Adrenal gland (tissue), 12 donors: ENCODE results near the gene DHRS7B. TPM values are rescaled to one million over a fixed set of nuclear protein-coding genes. Genes with fewer than 3 reads are reported as not detected.

ENCODE experiments used
- DNase-seq, 7 donors: peaks; one replicate each; pipeline ENCODE4 v3.0.0-alpha.2; 2019 to 2020
- H3K27ac ChIP-seq, 5 donors: fragments of 200-600 bp; sonication (generic) in 4 of 5; 1 replicate in 3 of 5; 2 replicates in 2 of 5; pipeline versions ENCODE4 v1.5.1 to v1.8.0; 2016 to 2020; ENCODE audit warnings: mild to moderate bottlenecking in 1 of 5
- H3K27me3 ChIP-seq: fragments of 200-600 bp; 2 replicates; pipeline ENCODE4 v1.8.0; 2021
- H3K36me3 ChIP-seq, 2 donors: fragments of 200-600 bp; replicated peaks in 1 of 2; 1 replicate in 1 of 2; 2 replicates in 1 of 2; pipeline versions ENCODE4 v1.5.1 to v1.8.0; 2018 to 2022
- H3K4me1 ChIP-seq, 2 donors: fragments of 200-600 bp; replicated peaks in 1 of 2; 1 replicate in 1 of 2; 2 replicates in 1 of 2; pipeline versions ENCODE4 v1.5.1 to v1.8.0; 2018 to 2021
- H3K4me3 ChIP-seq, 4 donors: fragments of 200-600 bp; sonication (generic) in 3 of 4; one replicate each; pipeline ENCODE4 v1.5.1; 2016 to 2018
- H3K9me3 ChIP-seq, 3 donors: fragments of 200-600 bp; sonication (generic) in 1 of 3; replicated peaks in 1 of 3; 1 replicate in 2 of 3; 2 replicates in 1 of 3; pipeline versions ENCODE4 v1.5.1 to v1.8.0; 2016 to 2021
- CTCF ChIP-seq, 6 experiments: fragments of 450-650 bp in 4 of 6; fragments of 200-600 bp in 2 of 6; sonication (generic) in 1 of 6; IDR thresholded peaks; 1 replicate in 5 of 6; 2 replicates in 1 of 6; pipeline versions ENCODE4 v1.5.1 to v1.8.0; 2016 to 2021; ENCODE audit warnings: antibody characterized with exemption in 6 of 6, mild to moderate bottlenecking in 2 of 6, moderate library complexity in 1 of 6
- POLR2A ChIP-seq, 2 donors: fragments of 450-650 bp; IDR thresholded peaks; one replicate each; pipeline ENCODE4 v1.6.1; 2017; ENCODE audit warnings: antibody characterized with exemption in 2 of 2, mild to moderate bottlenecking in 2 of 2, moderate library complexity in 1 of 2
- WGBS, 4 donors: extraction: QIAGEN DNeasy Blood & Tissue Kit in 2 of 4; methylation state at CpG; one replicate each; pipeline versions ENCODE4 v1.1.5 to v1.1.7; 2013 to 2017; 5-methylcytosine and 5-hydroxymethylcytosine counted together
- intact Hi-C, 2 donors: fragments of 100-400 bp; cut with DNase I; formaldehyde crosslinking; loops; one replicate each; pipeline versions ENCODE4 v1.14.1 to v1.15.0; 2022 to 2023
- polyA plus RNA-seq, 3 donors: library from polyadenylated mRNA; stranded (reverse); fragments of 200-250 nt in 2 of 3; fragments of 350-450 nt in 1 of 3; fragmentation: Illumina TruSeq in 1 of 3; extraction: RNeasy Lipid Tissue Mini Kit (QIAGEN cat#74804) in 1 of 3; gene quantifications; one replicate each; pipeline ENCODE4 v1.2.3, GENCODE V29; 2013 to 2014
- total RNA-seq, 9 donors: library from RNA; depleted of rRNA in 4 of 9; stranded (reverse); fragments of >200 nt in 4 of 9; fragments of 120-200 nt in 1 of 9; fragmentation: NEBNext Ultra II Directional in 1 of 9; extraction: Animal tissue kit (Norgen Biotek cat#: 25700) in 1 of 9; gene quantifications; one replicate each; pipeline versions ENCODE4 v1.1.0 to v1.2.4, GENCODE V29; 2013 to 2023
- donor health status: healthy with polysubstance abuse.
- donor health status: Bipolar disorder and iron deficiency.
- donor health status: DM: yes; HTN: yes; CAD: no.
- donor health status: DM: no; HTN: no; CAD: no.
- donor health status: DM: no; HTN: no; CAD: no.
- donor health status: DM: yes; HTN: yes; CAD: no.

The DHRS7B gene
- total and polyA plus RNA-seq, 12 donors = 18.0 to 68.5 (median 40.8) TPM

GRCh38 chr17:21129023-21129681 lies 2.4 kb downstream of the DHRS7B start:
- TF ChIP-seq POLR2A (IDR thresholded peaks at IDR 0.05) (no peak), CTCF (IDR thresholded peaks at IDR 0.05) (peak; percentile 42 to 68 (median 53))
- Histone ChIP-seq H3K36me3 (no peaks in the 10 kb centered on the region), H3K9me3 (no peaks in the 10 kb centered on the region), H3K4me1 (peaks cover 6 to 17% of the 10 kb centered on the region in 2 donors), H3K4me3 (no peak overlapping the region), H3K27me3 (no peaks in the 10 kb centered on the region), H3K27ac (no peak overlapping the region)
- WGBS, 4 donors = 56 to 60% (median 57%) methylated on average over 9 of the region's 9 CpGs
- DNase-seq = peak; percentile 30 to 69 (median 44)
- intact Hi-C loops = loop anchor here (10.0 kb wide), 1 partner anchor 116 kb away; no protein-coding TSS in a partner anchor

GRCh38 chr17:21131137-21131536 lies 4.4 kb downstream of the DHRS7B start:
- TF ChIP-seq CTCF (IDR thresholded peaks at IDR 0.05) (no peak), POLR2A (IDR thresholded peaks at IDR 0.05) (no peak)
- Histone ChIP-seq H3K27ac (no peak overlapping the region), H3K36me3 (no peaks in the 10 kb centered on the region), H3K4me3 (no peak overlapping the region), H3K27me3 (no peaks in the 10 kb centered on the region), H3K4me1 (peaks cover 6 to 17% of the 10 kb centered on the region in 2 donors), H3K9me3 (no peaks in the 10 kb centered on the region)
- DNase-seq = no peak
- intact Hi-C loops = no loop called here
- 48 to 62% (median 49%) methylated on average over 4 of the region's 4 CpGs for WGBS, 4 donors

GRCh38 chr17:21132428-21132827 lies 5.7 kb downstream of the DHRS7B start:
- peaks cover 5 to 12% of the 10 kb centered on the region in 2 donors for H3K4me1 ChIP-seq
- no peak for DNase-seq
- H3K27ac ChIP-seq = no peak overlapping the region
- no peaks in the 10 kb centered on the region for H3K36me3 ChIP-seq
- H3K9me3 ChIP-seq = no peaks in the 10 kb centered on the region
- intact Hi-C loops = no loop called here
- 92 to 100% (median 98%) methylated on average over 1 of the region's 1 CpG for WGBS, 4 donors
- no peak for TF ChIP-seq CTCF (IDR thresholded peaks at IDR 0.05)
- TF ChIP-seq POLR2A (IDR thresholded peaks at IDR 0.05) = no peak
- no peaks in the 10 kb centered on the region for H3K27me3 ChIP-seq
- H3K4me3 ChIP-seq = no peak overlapping the region

GRCh38 chr17:21134559-21134958 lies 7.8 kb downstream of the DHRS7B start:
- 91 to 95% (median 95%) methylated on average over 2 of the region's 2 CpGs for WGBS, 4 donors

More at GRCh38 chr17:21134559-21134958, 7.8 kb downstream of the DHRS7B start:
- intact Hi-C loops = no loop called here
- Histone ChIP-seq H3K9me3 (no peaks in the 10 kb centered on the region), H3K4me3 (no peak overlapping the region), H3K27ac (no peak overlapping the region), H3K4me1 (peaks cover 0 to 4% of the 10 kb centered on the region in 2 donors), H3K36me3 (no peaks in the 10 kb centered on the region), H3K27me3 (no peaks in the 10 kb centered on the region)
- DNase-seq = no peak
- TF ChIP-seq CTCF (IDR thresholded peaks at IDR 0.05) (no peak), POLR2A (IDR thresholded peaks at IDR 0.05) (no peak)
